ENCODE data around the gene RAP1GDS1.
A peak's percentile ranks its signal among the peaks of the same experiment; 100 is the strongest.

DNA sequence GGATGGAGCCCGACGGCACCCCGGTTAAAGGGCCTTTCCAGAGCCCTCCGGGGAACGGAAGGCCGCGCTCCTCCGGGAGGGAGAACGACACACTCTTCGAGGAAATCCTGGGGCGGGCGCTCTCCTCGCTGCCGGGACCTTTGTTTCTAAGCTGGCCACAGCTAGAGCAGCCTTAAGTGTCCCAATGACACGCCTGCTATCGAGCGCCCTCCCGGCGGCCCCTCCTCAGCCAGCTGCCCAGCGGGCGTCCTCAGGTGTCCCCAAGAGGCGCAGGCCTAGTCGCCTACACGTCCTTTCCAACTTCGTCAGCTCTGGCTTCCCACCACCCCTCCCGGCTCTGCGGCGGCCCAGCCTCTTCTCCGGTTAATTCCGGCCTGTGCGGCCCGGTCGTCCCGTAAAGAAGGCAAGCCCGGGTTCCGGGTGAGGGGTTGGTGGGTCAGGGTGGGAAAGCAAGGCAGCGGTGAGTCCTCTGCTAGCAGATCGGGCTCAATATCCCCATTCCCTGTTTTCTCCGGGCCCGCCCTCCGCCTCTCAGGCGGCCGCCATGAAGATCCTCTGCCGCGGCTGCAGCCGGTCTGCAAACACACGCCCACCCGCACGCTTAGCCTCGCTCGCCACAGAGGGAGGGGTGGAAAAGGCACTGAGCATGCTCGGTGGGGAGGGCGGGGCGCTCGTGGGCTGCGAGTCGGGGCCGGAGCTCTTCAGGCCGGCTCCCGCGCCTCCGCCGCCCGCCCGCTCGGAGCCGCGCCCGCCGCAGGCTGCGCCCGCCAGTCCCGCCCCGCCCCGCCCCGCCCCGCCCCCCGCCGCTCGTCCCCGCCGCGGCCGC is at the start of gene RAP1GDS1:
- TF ChIP-seq, protein P1, sequence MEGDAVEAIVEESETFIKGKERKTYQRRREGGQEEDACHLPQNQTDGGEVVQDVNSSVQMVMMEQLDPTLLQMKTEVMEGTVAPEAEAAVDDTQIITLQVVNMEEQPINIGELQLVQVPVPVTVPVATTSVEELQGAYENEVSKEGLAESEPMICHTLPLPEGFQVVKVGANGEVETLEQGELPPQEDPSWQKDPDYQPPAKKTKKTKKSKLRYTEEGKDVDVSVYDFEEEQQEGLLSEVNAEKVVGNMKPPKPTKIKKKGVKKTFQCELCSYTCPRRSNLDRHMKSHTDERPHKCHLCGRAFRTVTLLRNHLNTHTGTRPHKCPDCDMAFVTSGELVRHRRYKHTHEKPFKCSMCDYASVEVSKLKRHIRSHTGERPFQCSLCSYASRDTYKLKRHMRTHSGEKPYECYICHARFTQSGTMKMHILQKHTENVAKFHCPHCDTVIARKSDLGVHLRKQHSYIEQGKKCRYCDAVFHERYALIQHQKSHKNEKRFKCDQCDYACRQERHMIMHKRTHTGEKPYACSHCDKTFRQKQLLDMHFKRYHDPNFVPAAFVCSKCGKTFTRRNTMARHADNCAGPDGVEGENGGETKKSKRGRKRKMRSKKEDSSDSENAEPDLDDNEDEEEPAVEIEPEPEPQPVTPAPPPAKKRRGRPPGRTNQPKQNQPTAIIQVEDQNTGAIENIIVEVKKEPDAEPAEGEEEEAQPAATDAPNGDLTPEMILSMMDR (IDR thresholded peaks at IDR 0.05) = no peak
- TF ChIP-seq JUND (IDR thresholded peaks at IDR 0.05) (no peak), POLR2AphosphoS5 (IDR thresholded peaks at IDR 0.05; ENCODE audit: low read depth, low read length) (peak; percentile 93), YY1 (IDR thresholded peaks at IDR 0.05; ENCODE audit: low read depth) (peak; percentile 89), NRF1 (IDR thresholded peaks at IDR 0.05; ENCODE audit: low read depth, low read length) (peak; percentile 71), RFX5 (IDR thresholded peaks at IDR 0.05; ENCODE audit: low read length) (no peak), GATA2 (CRISPR knock-in tag; IDR thresholded peaks at IDR 0.05) (no peak), ELF1 (IDR thresholded peaks at IDR 0.05) (no peak), SMC3 (IDR thresholded peaks at IDR 0.05; ENCODE audit: low read depth, low read length) (no peak)
- TF ChIP-seq, protein P2, sequence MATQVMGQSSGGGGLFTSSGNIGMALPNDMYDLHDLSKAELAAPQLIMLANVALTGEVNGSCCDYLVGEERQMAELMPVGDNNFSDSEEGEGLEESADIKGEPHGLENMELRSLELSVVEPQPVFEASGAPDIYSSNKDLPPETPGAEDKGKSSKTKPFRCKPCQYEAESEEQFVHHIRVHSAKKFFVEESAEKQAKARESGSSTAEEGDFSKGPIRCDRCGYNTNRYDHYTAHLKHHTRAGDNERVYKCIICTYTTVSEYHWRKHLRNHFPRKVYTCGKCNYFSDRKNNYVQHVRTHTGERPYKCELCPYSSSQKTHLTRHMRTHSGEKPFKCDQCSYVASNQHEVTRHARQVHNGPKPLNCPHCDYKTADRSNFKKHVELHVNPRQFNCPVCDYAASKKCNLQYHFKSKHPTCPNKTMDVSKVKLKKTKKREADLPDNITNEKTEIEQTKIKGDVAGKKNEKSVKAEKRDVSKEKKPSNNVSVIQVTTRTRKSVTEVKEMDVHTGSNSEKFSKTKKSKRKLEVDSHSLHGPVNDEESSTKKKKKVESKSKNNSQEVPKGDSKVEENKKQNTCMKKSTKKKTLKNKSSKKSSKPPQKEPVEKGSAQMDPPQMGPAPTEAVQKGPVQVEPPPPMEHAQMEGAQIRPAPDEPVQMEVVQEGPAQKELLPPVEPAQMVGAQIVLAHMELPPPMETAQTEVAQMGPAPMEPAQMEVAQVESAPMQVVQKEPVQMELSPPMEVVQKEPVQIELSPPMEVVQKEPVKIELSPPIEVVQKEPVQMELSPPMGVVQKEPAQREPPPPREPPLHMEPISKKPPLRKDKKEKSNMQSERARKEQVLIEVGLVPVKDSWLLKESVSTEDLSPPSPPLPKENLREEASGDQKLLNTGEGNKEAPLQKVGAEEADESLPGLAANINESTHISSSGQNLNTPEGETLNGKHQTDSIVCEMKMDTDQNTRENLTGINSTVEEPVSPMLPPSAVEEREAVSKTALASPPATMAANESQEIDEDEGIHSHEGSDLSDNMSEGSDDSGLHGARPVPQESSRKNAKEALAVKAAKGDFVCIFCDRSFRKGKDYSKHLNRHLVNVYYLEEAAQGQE (IDR thresholded peaks at IDR 0.05; ENCODE audit: low read depth, low read length) = 0 out of 2 replicates have a peak, but pooled peaks have one; percentile 34
- TF ChIP-seq, protein P3, sequence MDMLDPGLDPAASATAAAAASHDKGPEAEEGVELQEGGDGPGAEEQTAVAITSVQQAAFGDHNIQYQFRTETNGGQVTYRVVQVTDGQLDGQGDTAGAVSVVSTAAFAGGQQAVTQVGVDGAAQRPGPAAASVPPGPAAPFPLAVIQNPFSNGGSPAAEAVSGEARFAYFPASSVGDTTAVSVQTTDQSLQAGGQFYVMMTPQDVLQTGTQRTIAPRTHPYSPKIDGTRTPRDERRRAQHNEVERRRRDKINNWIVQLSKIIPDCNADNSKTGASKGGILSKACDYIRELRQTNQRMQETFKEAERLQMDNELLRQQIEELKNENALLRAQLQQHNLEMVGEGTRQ (IDR thresholded peaks at IDR 0.05; ENCODE audit: borderline replicate concordance, low read depth, low read length) = no peak
- TF ChIP-seq, protein P4, sequence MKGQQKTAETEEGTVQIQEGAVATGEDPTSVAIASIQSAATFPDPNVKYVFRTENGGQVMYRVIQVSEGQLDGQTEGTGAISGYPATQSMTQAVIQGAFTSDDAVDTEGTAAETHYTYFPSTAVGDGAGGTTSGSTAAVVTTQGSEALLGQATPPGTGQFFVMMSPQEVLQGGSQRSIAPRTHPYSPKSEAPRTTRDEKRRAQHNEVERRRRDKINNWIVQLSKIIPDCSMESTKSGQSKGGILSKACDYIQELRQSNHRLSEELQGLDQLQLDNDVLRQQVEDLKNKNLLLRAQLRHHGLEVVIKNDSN (IDR thresholded peaks at IDR 0.05; ENCODE audit: borderline replicate concordance, low read depth) = no peak
- TF ChIP-seq, protein P5, sequence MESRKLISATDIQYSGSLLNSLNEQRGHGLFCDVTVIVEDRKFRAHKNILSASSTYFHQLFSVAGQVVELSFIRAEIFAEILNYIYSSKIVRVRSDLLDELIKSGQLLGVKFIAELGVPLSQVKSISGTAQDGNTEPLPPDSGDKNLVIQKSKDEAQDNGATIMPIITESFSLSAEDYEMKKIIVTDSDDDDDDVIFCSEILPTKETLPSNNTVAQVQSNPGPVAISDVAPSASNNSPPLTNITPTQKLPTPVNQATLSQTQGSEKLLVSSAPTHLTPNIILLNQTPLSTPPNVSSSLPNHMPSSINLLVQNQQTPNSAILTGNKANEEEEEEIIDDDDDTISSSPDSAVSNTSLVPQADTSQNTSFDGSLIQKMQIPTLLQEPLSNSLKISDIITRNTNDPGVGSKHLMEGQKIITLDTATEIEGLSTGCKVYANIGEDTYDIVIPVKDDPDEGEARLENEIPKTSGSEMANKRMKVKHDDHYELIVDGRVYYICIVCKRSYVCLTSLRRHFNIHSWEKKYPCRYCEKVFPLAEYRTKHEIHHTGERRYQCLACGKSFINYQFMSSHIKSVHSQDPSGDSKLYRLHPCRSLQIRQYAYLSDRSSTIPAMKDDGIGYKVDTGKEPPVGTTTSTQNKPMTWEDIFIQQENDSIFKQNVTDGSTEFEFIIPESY (IDR thresholded peaks at IDR 0.05; ENCODE audit: borderline replicate concordance, low read depth) = no peak
